Dedifferentiated amniotic fluid mesenchymal stem cell (primary cell): ENCODE measurements around the gene MCC.

ENCODE experiments used
- DNase-seq: peaks from one replicate; pipeline ENCODE4 v3.0.0-alpha.2; 2016; ENCODE audit errors: extremely low spot score

The MCC gene

GRCh38 chr5:113199122-113199905 lies 288.9 kb downstream of the MCC start:
- DNase-seq: peak; percentile 54

- DNase-seq: no peak
These were observed 290.6 kb downstream of the MCC start for GRCh38 chr5:113197456-113198200.

- no peak for DNase-seq
These were observed 292.5 kb downstream of the MCC start for GRCh38 chr5:113195771-113196170.

GRCh38 chr5:113195251-113195650 lies 293.0 kb downstream of the MCC start:
- no peak for DNase-seq

- DNase-seq: no peak
These were observed 293.7 kb downstream of the MCC start for GRCh38 chr5:113194591-113194990.

GRCh38 chr5:113194125-113194524 lies 294.1 kb downstream of the MCC start:
- no peak for DNase-seq

- DNase-seq: no peak
These were observed 294.8 kb downstream of the MCC start for GRCh38 chr5:113193311-113193978.

- DNase-seq: no peak
These were observed 295.7 kb downstream of the MCC start for GRCh38 chr5:113192541-113192940.

- DNase-seq: no peak
These were observed 297.9 kb downstream of the MCC start for GRCh38 chr5:113190347-113190746.

- DNase-seq: no peak
These were observed 299.0 kb downstream of the MCC start for GRCh38 chr5:113189291-113189690.

GRCh38 chr5:113188436-113188835 lies 299.8 kb downstream of the MCC start:
- no peak for DNase-seq

- no peak for DNase-seq
These were observed 300.3 kb downstream of the MCC start for GRCh38 chr5:113187906-113188305.

- DNase-seq: no peak
These were observed 302.2 kb downstream of the MCC start for GRCh38 chr5:113186061-113186460.

GRCh38 chr5:113183694-113184093 lies 304.6 kb downstream of the MCC start:
- DNase-seq: no peak

- DNase-seq: no peak
These were observed 305.5 kb downstream of the MCC start for GRCh38 chr5:113182658-113183344.

- no peak for DNase-seq
These were observed 306.3 kb downstream of the MCC start for GRCh38 chr5:113181853-113182490.

- DNase-seq: no peak
These were observed 306.8 kb downstream of the MCC start for GRCh38 chr5:113181409-113181808.

- no peak for DNase-seq
These were observed 309.1 kb downstream of the MCC start for GRCh38 chr5:113179156-113179555.

- DNase-seq: no peak
These were observed 310.0 kb downstream of the MCC start for GRCh38 chr5:113178073-113178779.

GRCh38 chr5:113177225-113177624 lies 311.0 kb downstream of the MCC start:
- DNase-seq: no peak

GRCh38 chr5:113176734-113177133 lies 311.5 kb downstream of the MCC start:
- no peak for DNase-seq
